WTC11 (cell line): Measurements from ENCODE around the gene LCE3E. TPM values are rescaled to one million over a fixed set of nuclear protein-coding genes. Genes with fewer than 3 reads are reported as not detected.

Experiments
- ATAC-seq: fragments of 200-7000 bp; cut with Tn5 transposase; 2 replicates; pipeline ENCODE4 v1.10.0; 2021; ENCODE audit warnings: mild to moderate bottlenecking, moderate library complexity
- CTCF ChIA-PET: fragments of 300-600 bp; sonication (Branson Sonifier 250); formaldehyde crosslinking; loops from one replicate; lab custom pipeline; 2021; ENCODE audit warnings: antibody characterized with exemption; lab: Charles Lee
- POLR2A ChIA-PET: fragments of 350-600 bp; sonication (Branson Sonifier 250); formaldehyde crosslinking; loops from one replicate; lab custom pipeline; 2021; ENCODE audit warnings: antibody characterized with exemption; lab: Charles Lee
- DNase-seq: peaks from one replicate; pipeline ENCODE4 v3.0.0; 2021; ENCODE audit warnings: low spot score
- H3K27ac Mint-ChIP-seq: 2 replicates; pipeline ENCODE4 v1.8.0; 2021; ENCODE audit warnings: mixed read lengths
- H3K27me3 Mint-ChIP-seq: 2 replicates; pipeline ENCODE4 v1.8.0; 2021; ENCODE audit warnings: low read depth, mild to moderate bottlenecking, moderate library complexity, mixed read lengths
- H3K36me3 Mint-ChIP-seq: 2 replicates; pipeline ENCODE4 v1.8.0; 2021; ENCODE audit warnings: mixed read lengths
- H3K4me1 Mint-ChIP-seq: 2 replicates; pipeline ENCODE4 v1.8.0; 2022; ENCODE audit warnings: mixed read lengths
- H3K4me3 Mint-ChIP-seq: 2 replicates; pipeline ENCODE4 v1.8.0; 2021; ENCODE audit warnings: mild to moderate bottlenecking, moderate library complexity, mixed read lengths
- H3K9me3 Mint-ChIP-seq: 2 replicates; pipeline ENCODE4 v1.8.0; 2021; ENCODE audit warnings: mixed read lengths
- AR ChIP-seq: fragments of 250-450 bp; sonication (Bioruptor Pico); IDR thresholded peaks from 2 replicates; pipeline ENCODE4 v1.9.0; 2021; ENCODE audit warnings: mild to moderate bottlenecking
- ATF6 ChIP-seq: sonication (generic); formaldehyde crosslinking; IDR thresholded peaks from 2 replicates; pipeline ENCODE4 v1.8.1; 2023; ENCODE audit warnings: mild to moderate bottlenecking, missing genetic modification reagents
- CREB1 ChIP-seq: sonication (generic); formaldehyde crosslinking; IDR thresholded peaks from 2 replicates; pipeline ENCODE4 v1.8.0; 2023; ENCODE audit warnings: mild to moderate bottlenecking, missing genetic modification reagents
- CREM ChIP-seq: sonication (generic); formaldehyde crosslinking; IDR thresholded peaks from 2 replicates; pipeline ENCODE4 v1.8.1; 2022; ENCODE audit warnings: mild to moderate bottlenecking, missing genetic modification reagents, moderate library complexity
- EMX1 ChIP-seq: fragments of 250-450 bp; sonication (Bioruptor Pico); IDR thresholded peaks from 2 replicates; pipeline ENCODE4 v1.8.0; 2021; ENCODE audit warnings: mild to moderate bottlenecking
- ERG ChIP-seq: fragments of 250-450 bp; sonication (Bioruptor Pico); IDR thresholded peaks from 2 replicates; pipeline ENCODE4 v1.8.0; 2021; ENCODE audit warnings: mild to moderate bottlenecking
- FOXP4 ChIP-seq: sonication (generic); formaldehyde crosslinking; IDR thresholded peaks from 2 replicates; pipeline ENCODE4 v1.8.0; 2022; ENCODE audit warnings: mild to moderate bottlenecking, missing genetic modification reagents
- GABPB1 ChIP-seq: sonication (generic); formaldehyde crosslinking; IDR thresholded peaks from 2 replicates; pipeline ENCODE4 v1.8.1; 2023; ENCODE audit warnings: mild to moderate bottlenecking, missing genetic modification reagents
- GTF2I ChIP-seq: fragments of 250-450 bp; sonication (Bioruptor Pico); conservative IDR thresholded peaks from 2 replicates; pipeline ENCODE4 v1.4.0; 2021; ENCODE audit warnings: mild to moderate bottlenecking
- KAT7 ChIP-seq: sonication (generic); formaldehyde crosslinking; IDR thresholded peaks from 2 replicates; pipeline ENCODE4 v1.8.1; 2023; ENCODE audit warnings: missing genetic modification reagents, mild to moderate bottlenecking, borderline replicate concordance
- MLX ChIP-seq: sonication (generic); formaldehyde crosslinking; IDR thresholded peaks from 2 replicates; pipeline ENCODE4 v1.8.1; 2023; ENCODE audit warnings: mild to moderate bottlenecking, missing genetic modification reagents, moderate library complexity
- MXD4 ChIP-seq: fragments of 250-450 bp; sonication (Bioruptor Pico); IDR thresholded peaks from 2 replicates; pipeline ENCODE4 v1.8.0; 2021; ENCODE audit warnings: mild to moderate bottlenecking, moderate library complexity, borderline replicate concordance
- NFYB ChIP-seq: sonication (generic); formaldehyde crosslinking; conservative IDR thresholded peaks from 2 replicates; pipeline ENCODE4 v1.8.0; 2022; ENCODE audit warnings: low read depth, missing genetic modification reagents
- OVOL2 ChIP-seq: fragments of 250-450 bp; sonication (Bioruptor Pico); IDR thresholded peaks from 2 replicates; pipeline ENCODE4 v1.9.0; 2021; ENCODE audit warnings: mild to moderate bottlenecking, borderline replicate concordance
- SMAD3 ChIP-seq: sonication (generic); formaldehyde crosslinking; IDR thresholded peaks from 2 replicates; pipeline ENCODE4 v1.8.0; 2022; ENCODE audit warnings: missing genetic modification reagents, mild to moderate bottlenecking, borderline replicate concordance
- SMAD4 ChIP-seq: sonication (generic); formaldehyde crosslinking; IDR thresholded peaks from 2 replicates; pipeline ENCODE4 v1.8.0; 2022; ENCODE audit warnings: mild to moderate bottlenecking, missing genetic modification reagents
- TCF7 ChIP-seq: sonication (generic); formaldehyde crosslinking; IDR thresholded peaks from 2 replicates; pipeline ENCODE4 v1.8.0; 2022; ENCODE audit warnings: mild to moderate bottlenecking, low read depth, missing genetic modification reagents, moderate library complexity
- USF1 ChIP-seq: sonication (generic); formaldehyde crosslinking; IDR thresholded peaks from 2 replicates; pipeline ENCODE4 v1.8.0; 2022; ENCODE audit warnings: mild to moderate bottlenecking, missing genetic modification reagents
- ZNF317 ChIP-seq: sonication (generic); formaldehyde crosslinking; IDR thresholded peaks from 2 replicates; pipeline ENCODE4 v1.8.1; 2023; ENCODE audit warnings: low read depth, mild to moderate bottlenecking, moderate library complexity, missing genetic modification reagents, borderline replicate concordance
- ZSCAN18 ChIP-seq: fragments of 250-450 bp; sonication (Bioruptor Pico); IDR thresholded peaks from 2 replicates; pipeline ENCODE4 v2.1.2; 2022; ENCODE audit warnings: mild to moderate bottlenecking, moderate library complexity
- total RNA-seq: library from RNA; stranded (reverse); gene quantifications from 3 replicates; pipeline ENCODE4 v1.2.3, GENCODE V29; 2021

LCE3E gene
- total RNA-seq, 1 experiment from 2014 or later = not detected

GRCh38 chr1:152599934-152600333, 33.4 kb upstream of the LCE3E start, which contains the start of gene LCE3C:
TSS of gene LCE3C (plus strand) at chr1:152600234. CDS start at chr1:152600732, 498 bp downstream.
- ATAC-seq = no peak
- peaks cover 89% of the 10 kb centered on the region for H3K9me3 Mint-ChIP-seq
- CTCF ChIA-PET = no interaction called here
- TF ChIP-seq TCF7 (CRISPR knock-in tag) (no peak), SMAD3 (CRISPR knock-in tag) (no peak), KAT7 (CRISPR knock-in tag) (no peak), CREM (no peak), GABPB1 (no peak), EMX1 (CRISPR knock-in tag) (no peak), OVOL2 (CRISPR knock-in tag) (no peak), MLX (CRISPR knock-in tag) (no peak), CREB1 (CRISPR knock-in tag) (no peak), ZSCAN18 (CRISPR knock-in tag) (no peak), GTF2I (CRISPR knock-in tag) (no peak), MXD4 (no peak)
- TF ChIP-seq, all 79 proteins: peak for 0
- H3K36me3 Mint-ChIP-seq = peaks cover 75% of the 10 kb centered on the region
- no peak within 1 kb of the TSS for H3K27ac Mint-ChIP-seq
- no peak within 1 kb of the TSS for H3K4me3 Mint-ChIP-seq
- H3K27me3 Mint-ChIP-seq = peaks cover 11% of the 10 kb centered on the region
- POLR2A ChIA-PET = no interaction called here
- no peaks in the 10 kb centered on the region for H3K4me1 Mint-ChIP-seq
- no peak for DNase-seq

GRCh38 chr1:152596986-152597385, 30.4 kb upstream of the LCE3E start:
- Mint-ChIP-seq H3K4me1 (no peaks in the 10 kb centered on the region), H3K27me3 (peaks cover 7% of the 10 kb centered on the region; the same call in 1 of the 2 replicates), H3K27ac (no peak overlapping the region), H3K36me3 (peaks cover 70% of the 10 kb centered on the region), H3K9me3 (peaks cover 87% of the 10 kb centered on the region), H3K4me3 (no peak overlapping the region)
- ChIA-PET CTCF (no interaction called here), POLR2A (no interaction called here)
- DNase-seq = no peak
- TF ChIP-seq NFYB = no peak
- no peak for TF ChIP-seq ERG
- no peak for TF ChIP-seq FOXP4 (CRISPR knock-in tag)
- no peak for TF ChIP-seq ATF6
- TF ChIP-seq AR (CRISPR knock-in tag) = no peak
- no peak for TF ChIP-seq GABPB1
- no peak for TF ChIP-seq SMAD4 (CRISPR knock-in tag)
- TF ChIP-seq ZNF317 = no peak
- no peak for TF ChIP-seq USF1 (CRISPR knock-in tag)
- no peak for ATAC-seq
